Suprapubic skin (tissue), 4 donors: Measurements from ENCODE around the gene PPP1R9B.

ENCODE experiments used
- CTCF ChIP-seq, 2 donors: fragments of 200-600 bp in 1 of 2; fragments of 450-650 bp in 1 of 2; sonication (generic) in 1 of 2; IDR thresholded peaks; one replicate each; pipeline ENCODE4 v1.5.1; 2016 to 2019; ENCODE audit warnings: antibody characterized with exemption in 2 of 2, mild to moderate bottlenecking in 1 of 2, moderate library complexity in 1 of 2
- EP300 ChIP-seq: sonication (generic); formaldehyde crosslinking; IDR thresholded peaks from one replicate; pipeline ENCODE4 v1.6.1; 2017; ENCODE audit warnings: antibody characterized with exemption
- POLR2A ChIP-seq, 2 donors: fragments of 450-650 bp; IDR thresholded peaks; one replicate each; pipeline ENCODE4 v1.6.1; 2017; ENCODE audit warnings: antibody characterized with exemption in 2 of 2, mild to moderate bottlenecking in 2 of 2, moderate library complexity in 2 of 2
- POLR2AphosphoS5 ChIP-seq, 3 donors: sonication (generic); formaldehyde crosslinking; IDR thresholded peaks; one replicate each; pipeline ENCODE4 v1.6.1; 2017; ENCODE audit warnings: antibody characterized with exemption in 3 of 3

- no peak for TF ChIP-seq POLR2A (IDR thresholded peaks at IDR 0.05)
- TF ChIP-seq CTCF (IDR thresholded peaks at IDR 0.05): no peak
- no peak for TF ChIP-seq EP300
- TF ChIP-seq POLR2AphosphoS5 (IDR thresholded peaks at IDR 0.05): no peak
Measured at GRCh38 chr17:50113624-50114320, 36.7 kb downstream of the PPP1R9B start.
